CD4-positive, alpha-beta T cell treated with Interleukin-4 for 4 hours (primary cell): ENCODE results near the gene SMIM9.

ENCODE experiments used
- DNase-seq: peaks from one replicate; pipeline ENCODE4 v3.0.0-alpha.2; 2020

SMIM9 gene

DNA sequence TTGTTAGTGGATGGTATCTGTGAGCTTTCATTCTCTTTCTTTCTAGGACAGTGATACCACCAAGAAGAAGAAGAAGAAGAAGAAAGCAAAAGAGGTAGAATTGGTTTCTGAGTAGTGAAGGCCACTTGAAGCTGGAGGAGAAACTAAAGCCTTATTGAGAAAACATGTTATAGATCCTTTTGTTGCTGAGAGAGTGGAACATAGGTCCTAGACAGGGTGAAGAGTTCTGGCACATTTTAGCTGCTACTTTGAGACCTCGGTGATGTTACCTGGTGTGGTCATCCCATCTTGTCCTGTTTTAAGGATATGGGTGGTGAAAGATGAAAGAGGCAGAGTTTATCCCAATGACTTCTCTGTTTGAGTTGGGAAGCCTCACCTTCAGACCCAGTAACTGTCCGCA is 57.7 kb downstream of the SMIM9 start:
- no peak for DNase-seq

DNA sequence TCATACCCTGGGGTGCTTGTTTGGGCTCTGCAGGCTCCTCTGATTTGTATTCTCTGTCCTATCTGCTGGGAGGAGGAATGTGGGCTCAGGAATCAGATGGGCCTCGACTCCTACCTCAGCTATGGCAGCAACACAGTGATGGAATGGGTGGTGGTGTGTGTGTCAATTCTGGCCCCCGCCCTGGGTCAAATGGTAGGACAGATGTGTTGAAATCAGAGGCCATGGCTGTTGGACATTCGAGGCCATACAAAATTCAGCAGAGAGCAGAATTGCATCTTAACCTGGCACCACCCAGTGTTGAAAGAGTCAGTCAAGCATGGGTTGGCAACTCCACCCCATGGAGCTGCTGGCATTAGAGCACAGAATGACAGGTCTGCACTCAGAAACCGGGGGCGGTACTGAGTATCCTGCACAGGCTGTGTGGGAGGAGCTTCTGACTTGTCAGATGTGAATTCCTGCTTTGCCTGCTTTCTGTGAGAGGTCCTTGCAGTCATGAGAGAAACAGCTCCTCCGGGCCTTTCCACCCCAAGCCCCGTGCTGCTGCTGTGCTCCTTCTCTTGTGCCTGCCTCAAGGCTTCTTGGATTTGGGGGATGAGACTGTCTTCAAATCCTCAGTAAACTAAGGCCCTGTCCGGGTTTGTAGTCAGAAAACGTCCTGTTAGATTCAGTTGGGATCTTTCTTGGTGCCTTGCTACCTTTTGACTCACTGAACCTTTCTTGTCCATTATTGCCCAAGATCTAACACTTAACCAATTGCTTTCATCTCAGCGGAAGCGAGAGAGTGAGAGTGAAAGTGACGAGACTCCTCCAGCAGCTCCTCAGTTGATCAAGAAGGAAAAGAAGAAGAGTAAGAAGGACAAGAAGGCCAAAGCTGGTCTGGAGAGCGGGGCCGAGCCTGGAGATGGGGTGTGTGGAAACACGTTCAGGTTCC is 58.8 kb downstream of the SMIM9 start:
- no peak for DNase-seq

DNA sequence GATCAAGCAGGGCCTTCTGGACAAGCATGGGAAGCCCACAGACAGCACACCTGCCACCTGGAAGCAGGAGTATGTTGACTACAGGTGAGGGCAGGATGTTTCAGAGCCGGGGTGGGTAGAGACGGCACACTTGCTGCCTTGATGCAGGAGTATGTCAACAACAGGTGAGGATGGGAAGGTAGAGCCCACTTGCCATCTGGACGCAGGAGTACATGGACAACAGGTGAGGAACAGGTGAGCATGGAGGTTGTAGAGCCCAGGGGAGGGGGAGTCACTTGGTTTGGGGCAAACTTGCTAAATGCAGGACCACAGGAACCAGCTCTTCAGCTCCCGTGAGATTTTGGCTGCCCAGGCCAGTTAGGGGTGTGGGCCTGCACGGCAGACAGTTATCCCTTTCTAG is 59.8 kb downstream of the SMIM9 start:
- DNase-seq = no peak
